ENCODE measurements around the gene ATF5. TPM values are rescaled to one million over a fixed set of nuclear protein-coding genes. Genes with fewer than 3 reads are reported as not detected.
"Not testable (repeated sequence)": the region's sequence is repeated elsewhere in the genome, so short reads cannot be mapped to it uniquely, and the experiment has no call there.

Gene ATF5
- polyA plus RNA-seq, 6 donors from 2014 or later = 0.49 to 0.99 (median 0.71) TPM; not detected in 1

DNA sequence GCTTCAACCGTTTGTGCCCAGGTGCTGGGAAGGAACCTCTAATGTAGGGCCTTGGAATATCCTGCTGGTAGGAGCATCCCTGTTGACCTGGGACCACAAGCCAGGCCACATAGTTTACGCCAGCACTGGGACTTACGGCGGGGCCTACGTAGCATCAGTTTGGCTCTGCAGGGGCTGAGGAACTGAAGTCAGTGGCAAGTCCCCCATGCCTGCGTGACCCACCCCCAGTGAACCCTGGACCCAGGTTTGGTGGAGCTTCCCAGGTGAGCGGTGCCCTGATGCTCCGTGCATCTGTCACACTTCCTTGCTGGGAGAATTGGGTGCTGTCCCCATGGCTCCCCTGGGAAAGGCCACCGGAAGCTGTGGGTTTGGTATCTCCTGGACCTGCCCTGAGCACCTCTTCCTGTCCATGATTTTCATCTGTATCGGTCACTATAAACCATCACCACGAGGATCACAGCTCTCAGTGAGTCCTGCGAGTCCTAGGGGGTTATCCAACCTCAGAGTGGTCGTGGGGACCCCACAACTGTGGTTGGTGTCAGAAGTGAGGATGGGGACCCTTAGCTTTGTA, 22.0 kb downstream of the ATF5 start:
- DNase-seq (no peak), ATAC-seq (ENCODE audit: low read depth in 2 of 2) (no peak)
- Mint-ChIP-seq H3K9me3 (peaks cover 0 to 2% (median 0%) of the 10 kb centered on the region in 7 donors), H3K27me3 (peaks cover 31 to 66% (median 39%) of the 10 kb centered on the region in 3 donors), H3K4me1 (peaks cover 9 to 17% (median 11%) of the 10 kb centered on the region in 3 donors), H3K4me3 (no peak overlapping the region), H3K36me3 (no peaks in the 10 kb centered on the region), H3K27ac (peak overlapping the region in 1 of 6 donors; percentile 71)

- no peak overlapping the region for H3K4me3 Mint-ChIP-seq
- H3K4me1 Mint-ChIP-seq = peaks cover 9 to 17% (median 11%) of the 10 kb centered on the region in 3 donors
- no peak for DNase-seq
- ATAC-seq (ENCODE audit: low read depth in 2 of 2) = no peak
- H3K9me3 Mint-ChIP-seq = no peaks in the 10 kb centered on the region
- peaks cover 34 to 65% (median 39%) of the 10 kb centered on the region in 3 donors for H3K27me3 Mint-ChIP-seq
- peak overlapping the region in 1 of 6 donors; percentile 33 for H3K27ac Mint-ChIP-seq
- no peaks in the 10 kb centered on the region for H3K36me3 Mint-ChIP-seq
Measured at GRCh38 chr19:49951806-49952478, 22.9 kb downstream of the ATF5 start.

GRCh38 chr19:49952479-49952836, 23.5 kb downstream of the ATF5 start:
- no peak overlapping the region for H3K27ac Mint-ChIP-seq
- H3K4me3 Mint-ChIP-seq = no peak overlapping the region
- ATAC-seq (ENCODE audit: low read depth in 2 of 2) = no peak
- no peak for DNase-seq
- H3K36me3 Mint-ChIP-seq = no peaks in the 10 kb centered on the region
- H3K27me3 Mint-ChIP-seq = peaks cover 34 to 65% (median 38%) of the 10 kb centered on the region in 3 donors
- peaks cover 9 to 17% (median 11%) of the 10 kb centered on the region in 3 donors for H3K4me1 Mint-ChIP-seq
- no peaks in the 10 kb centered on the region for H3K9me3 Mint-ChIP-seq

DNA sequence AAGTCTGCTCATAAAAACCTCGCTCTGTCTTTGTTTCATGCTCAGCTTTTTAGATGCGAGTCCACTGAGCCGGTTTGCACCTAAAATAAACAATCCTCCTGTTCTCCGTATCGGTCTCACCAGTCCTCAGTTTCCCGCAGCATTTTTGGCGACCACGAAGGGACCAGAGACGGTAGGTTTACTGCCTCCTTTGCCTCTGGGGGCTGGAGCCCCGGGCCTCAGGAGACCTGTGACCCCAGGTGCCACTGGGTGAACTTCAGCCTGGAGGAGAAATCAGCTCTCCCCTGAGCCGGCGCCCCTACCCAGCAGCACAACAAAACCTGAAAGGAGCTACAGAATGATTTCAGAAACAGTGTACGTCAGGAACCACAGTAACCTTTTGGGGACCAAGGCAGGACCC, 23.9 kb downstream of the ATF5 start:
- Mint-ChIP-seq H3K27ac (no peak overlapping the region), H3K4me1 (peaks cover 9 to 17% (median 11%) of the 10 kb centered on the region in 3 donors), H3K9me3 (no peaks in the 10 kb centered on the region), H3K36me3 (no peaks in the 10 kb centered on the region), H3K4me3 (no peak overlapping the region), H3K27me3 (peaks cover 31 to 62% (median 34%) of the 10 kb centered on the region in 3 donors)
- ATAC-seq (ENCODE audit: low read depth in 2 of 2) (no peak), DNase-seq (no peak)

DNA sequence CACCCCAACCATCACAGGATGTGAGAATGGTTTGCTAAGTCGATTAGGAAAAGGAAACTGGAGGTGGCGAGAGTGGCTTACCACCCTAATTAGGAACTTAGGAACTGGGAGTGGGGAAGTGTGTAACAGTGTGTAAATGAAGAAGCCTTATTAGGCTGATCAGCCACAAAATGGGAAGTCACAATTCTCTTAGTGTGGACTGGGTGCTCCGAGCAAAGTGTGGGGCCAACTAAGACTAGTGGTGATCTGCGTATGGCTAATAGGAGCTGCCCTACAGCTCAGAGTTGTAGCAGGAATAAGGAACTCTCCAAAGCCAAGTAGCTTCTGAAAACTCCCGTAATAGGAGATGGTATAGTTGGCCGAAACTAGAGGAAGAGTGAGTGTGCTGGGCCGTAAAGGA, 24.4 kb downstream of the ATF5 start:
- Mint-ChIP-seq H3K9me3 (peaks cover 0 to 1% (median 0%) of the 10 kb centered on the region in 7 donors), H3K36me3 (no peaks in the 10 kb centered on the region), H3K4me1 (peaks cover 9 to 17% (median 11%) of the 10 kb centered on the region in 3 donors), H3K4me3 (no peak overlapping the region), H3K27ac (peak overlapping the region in 1 of 6 donors; percentile 69), H3K27me3 (peaks cover 30 to 66% (median 31%) of the 10 kb centered on the region in 3 donors)
- no peak for ATAC-seq (ENCODE audit: low read depth in 2 of 2)
- no peak for DNase-seq

DNA sequence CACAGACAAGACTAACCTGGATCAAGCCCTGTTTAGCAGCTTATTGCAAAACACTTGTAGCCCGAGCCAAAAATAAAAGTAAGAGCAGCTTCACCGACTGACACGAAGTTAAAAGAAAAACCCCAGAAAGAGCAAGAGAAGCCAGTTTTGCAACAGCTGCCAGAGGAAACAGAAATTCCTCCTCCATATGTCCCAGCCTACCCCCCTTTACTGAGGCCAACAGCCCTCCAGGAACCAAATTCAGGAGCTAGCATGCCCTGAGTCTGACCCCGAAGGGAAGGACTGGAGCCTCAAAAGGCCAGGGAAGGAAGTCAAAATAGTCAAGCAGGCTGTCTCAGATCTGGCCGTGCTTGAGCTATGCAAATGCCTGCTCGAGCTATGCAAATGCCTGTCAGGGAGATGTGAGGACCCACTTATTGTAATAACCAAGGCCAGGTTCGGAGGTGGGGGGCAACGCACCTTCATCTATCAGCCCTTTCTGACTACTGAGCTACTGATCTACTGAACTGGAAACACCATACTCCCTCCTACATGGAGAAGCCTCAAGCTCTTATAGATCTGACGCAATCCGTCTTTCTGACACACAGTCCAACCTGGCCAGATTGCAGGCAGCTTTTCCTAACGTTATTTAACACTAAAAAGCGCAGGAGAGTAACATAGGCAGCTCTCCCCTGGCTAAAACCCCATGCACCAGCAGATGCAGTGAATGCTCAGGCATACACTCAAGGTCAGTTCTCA, 25.3 kb downstream of the ATF5 start:
- no peak for ATAC-seq (ENCODE audit: low read depth in 2 of 2)
- Mint-ChIP-seq H3K27ac (no peak overlapping the region), H3K9me3 (peaks cover 0 to 1% (median 0%) of the 10 kb centered on the region in 7 donors), H3K36me3 (no peaks in the 10 kb centered on the region), H3K4me1 (peaks cover 9 to 17% (median 11%) of the 10 kb centered on the region in 3 donors), H3K4me3 (peak overlapping the region in 1 of 8 donors; percentile 17), H3K27me3 (peaks cover 30 to 66% (median 31%) of the 10 kb centered on the region in 3 donors)
- DNase-seq = no peak

DNA sequence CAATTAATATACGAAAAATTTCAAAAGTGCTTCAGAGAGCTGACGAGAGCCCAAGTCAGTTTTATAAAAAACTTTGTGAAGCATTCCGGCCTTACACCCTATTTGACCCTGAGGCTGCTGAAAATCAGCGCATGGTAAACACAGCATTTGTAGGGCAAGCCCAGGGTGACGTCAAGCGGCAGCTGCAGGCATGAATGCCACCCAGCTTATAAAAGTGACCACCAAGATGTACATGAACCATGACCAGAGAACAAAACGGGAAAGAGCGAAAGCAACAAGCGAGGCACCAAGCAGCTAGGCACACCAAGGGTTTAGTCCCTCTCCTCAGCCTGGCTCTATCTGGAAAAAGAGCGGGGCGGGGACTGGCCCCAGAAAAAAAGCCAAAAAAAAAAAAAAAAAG, 25.9 kb downstream of the ATF5 start:
- Mint-ChIP-seq H3K4me1 (peaks cover 9 to 17% (median 11%) of the 10 kb centered on the region in 3 donors), H3K4me3 (no peak overlapping the region), H3K9me3 (peaks cover 0 to 1% (median 0%) of the 10 kb centered on the region in 7 donors), H3K36me3 (no peaks in the 10 kb centered on the region), H3K27me3 (peaks cover 28 to 63% (median 30%) of the 10 kb centered on the region in 3 donors), H3K27ac (no peak overlapping the region)
- DNase-seq = no peak
- ATAC-seq (ENCODE audit: low read depth in 2 of 2) = no peak

- Mint-ChIP-seq H3K4me3 (no peak overlapping the region), H3K27me3 (peaks cover 17 to 53% (median 22%) of the 10 kb centered on the region in 3 donors), H3K27ac (no peak overlapping the region), H3K9me3 (peaks cover 0 to 1% (median 0%) of the 10 kb centered on the region in 7 donors), H3K36me3 (no peaks in the 10 kb centered on the region), H3K4me1 (peaks cover 5 to 17% (median 11%) of the 10 kb centered on the region in 3 donors)
- ATAC-seq (ENCODE audit: low read depth in 2 of 2) (no peak), DNase-seq (no peak)
Measured at GRCh38 chr19:49956115-49956495, 27.1 kb downstream of the ATF5 start.

GRCh38 chr19:49957262-49957915, 28.4 kb downstream of the ATF5 start:
- DNase-seq = no peak
- no peaks in the 10 kb centered on the region for H3K36me3 Mint-ChIP-seq
- peaks cover 5 to 17% (median 11%) of the 10 kb centered on the region in 3 donors for H3K4me1 Mint-ChIP-seq
- H3K4me3 Mint-ChIP-seq = no peak overlapping the region
- H3K27me3 Mint-ChIP-seq = peaks cover 10 to 43% (median 18%) of the 10 kb centered on the region in 3 donors
- H3K9me3 Mint-ChIP-seq = peaks cover 0 to 1% (median 0%) of the 10 kb centered on the region in 7 donors
- no peak for ATAC-seq (ENCODE audit: low read depth in 2 of 2)
- H3K27ac Mint-ChIP-seq = no peak overlapping the region

GRCh38 chr19:49958144-49958543, 29.1 kb downstream of the ATF5 start:
- not testable (repeated sequence) for H3K36me3 Mint-ChIP-seq; DNase-seq; H3K4me3 Mint-ChIP-seq; H3K9me3 Mint-ChIP-seq; H3K27ac Mint-ChIP-seq; ATAC-seq (ENCODE audit: low read depth in 2 of 2)
- H3K27me3 Mint-ChIP-seq = peaks cover 10 to 36% (median 18%) of the 10 kb centered on the region in 3 donors
- H3K4me1 Mint-ChIP-seq = peaks cover 5 to 14% (median 11%) of the 10 kb centered on the region in 3 donors

- not testable (repeated sequence) for H3K4me3 Mint-ChIP-seq; H3K4me1 Mint-ChIP-seq; H3K36me3 Mint-ChIP-seq; H3K9me3 Mint-ChIP-seq; ATAC-seq (ENCODE audit: low read depth in 2 of 2); DNase-seq; H3K27ac Mint-ChIP-seq
- peaks cover 9 to 31% (median 18%) of the 10 kb centered on the region in 3 donors for H3K27me3 Mint-ChIP-seq
Measured at GRCh38 chr19:49958596-49958995, 29.6 kb downstream of the ATF5 start.

- H3K27me3 Mint-ChIP-seq = peaks cover 0 to 18% (median 10%) of the 10 kb centered on the region in 3 donors
- not testable (repeated sequence) for H3K36me3 Mint-ChIP-seq; H3K4me1 Mint-ChIP-seq; H3K4me3 Mint-ChIP-seq; ATAC-seq (ENCODE audit: low read depth in 2 of 2); H3K9me3 Mint-ChIP-seq; DNase-seq; H3K27ac Mint-ChIP-seq
Measured at GRCh38 chr19:49959892-49960291, 30.9 kb downstream of the ATF5 start.

- not testable (repeated sequence) for ATAC-seq (ENCODE audit: low read depth in 2 of 2); H3K36me3 Mint-ChIP-seq; H3K9me3 Mint-ChIP-seq; H3K4me1 Mint-ChIP-seq; DNase-seq; H3K4me3 Mint-ChIP-seq; H3K27ac Mint-ChIP-seq
- H3K27me3 Mint-ChIP-seq = peaks cover 0 to 15% (median 9%) of the 10 kb centered on the region in 3 donors
Measured at GRCh38 chr19:49960980-49961379, 32.0 kb downstream of the ATF5 start, which contains the start of gene SIGLEC11. Gene SIGLEC11 (minus strand): TSS chr19:49961172. CDS start chr19:49961081, 91 bp downstream.
